UCSD-AML1 (cell line): Measurements from ENCODE around the gene ROPN1.
A peak's percentile ranks its signal among the peaks of the same experiment; 100 is the strongest.
"Not testable (repeated sequence)": the region's sequence is repeated elsewhere in the genome, so short reads cannot be mapped to it uniquely, and the experiment has no call there.

Source experiments
- DNase-seq: peaks from one replicate; lab custom pipeline; 2025; ENCODE audit not compliant: unreplicated experiment; lab: John Stamatoyannopoulos, UW

ROPN1 gene

GRCh38 chr3:123997543-123997942, 5.6 kb upstream of the ROPN1 start:
- DNase-seq = no peak

GRCh38 chr3:123993818-123994217, 1.9 kb upstream of the ROPN1 start:
- DNase-seq = no peak

- no peak for DNase-seq
Observed at GRCh38 chr3:123986427-123986826, 5.5 kb downstream of the ROPN1 start.

- no peak for DNase-seq
Observed at GRCh38 chr3:123984957-123985356, 7.0 kb downstream of the ROPN1 start.

GRCh38 chr3:123984350-123984749, 7.6 kb downstream of the ROPN1 start:
- DNase-seq = no peak

- not testable (repeated sequence) for DNase-seq
Observed at GRCh38 chr3:123981317-123981716, 10.6 kb downstream of the ROPN1 start.

- no peak for DNase-seq
Observed at GRCh38 chr3:123980539-123980938, 11.4 kb downstream of the ROPN1 start.

GRCh38 chr3:123979525-123980501, 12.1 kb downstream of the ROPN1 start:
- not testable (repeated sequence) for DNase-seq

GRCh38 chr3:123976904-123977303, 15.0 kb downstream of the ROPN1 start:
- DNase-seq = not testable (repeated sequence)

GRCh38 chr3:123976181-123976898, 15.6 kb downstream of the ROPN1 start:
- not testable (repeated sequence) for DNase-seq

GRCh38 chr3:123975030-123975429, 16.9 kb downstream of the ROPN1 start:
- DNase-seq = not testable (repeated sequence)

GRCh38 chr3:123971406-123971805, 20.5 kb downstream of the ROPN1 start:
- no peak for DNase-seq

GRCh38 chr3:123967260-123967659, 24.7 kb downstream of the ROPN1 start:
- not testable (repeated sequence) for DNase-seq

- DNase-seq = not testable (repeated sequence)
Observed at GRCh38 chr3:123966799-123967198, 25.1 kb downstream of the ROPN1 start.

- DNase-seq = not testable (repeated sequence)
Observed at GRCh38 chr3:123964793-123965192, 27.1 kb downstream of the ROPN1 start.

GRCh38 chr3:123961508-123961856, 30.4 kb downstream of the ROPN1 start:
- DNase-seq = no peak

GRCh38 chr3:123960781-123961507, 31.0 kb downstream of the ROPN1 start, which contains the start of gene CCDC14:
Gene CCDC14, minus strand, starts transcription at chr3:123961229. Its CDS starts 56 bp downstream, at chr3:123961173.
- peak; percentile 94 for DNase-seq

GRCh38 chr3:123953735-123954134, 38.2 kb downstream of the ROPN1 start:
- DNase-seq = no peak

GRCh38 chr3:123952844-123953520, 38.9 kb downstream of the ROPN1 start:
- no peak for DNase-seq
